Activated CD8-positive, alpha-beta memory T cell treated with anti-CD3 and anti-CD28 coated beads for 4 hours (primary cell): ENCODE data around the gene SUSD4.

ENCODE experiments used
- DNase-seq, 2 donors: peaks; one replicate each; pipeline ENCODE4 v3.0.0-alpha.2; 2020; ENCODE audit warnings: low read depth in 2 of 2

The SUSD4 gene

GRCh38 chr1:223363057-223363855, 720 bp downstream of the SUSD4 start:
- peak in 1 of 2 donors; percentile 7 for DNase-seq

- no peak for DNase-seq
These were observed 5.2 kb downstream of the SUSD4 start for GRCh38 chr1:223358826-223359225.

- no peak for DNase-seq
These were observed 8.3 kb downstream of the SUSD4 start for GRCh38 chr1:223355699-223356098.

GRCh38 chr1:223353939-223354338, 10.0 kb downstream of the SUSD4 start:
- no peak for DNase-seq

- DNase-seq, result no peak
These were observed 11.0 kb downstream of the SUSD4 start for GRCh38 chr1:223352944-223353343.

GRCh38 chr1:223350361-223350908, 13.5 kb downstream of the SUSD4 start:
- DNase-seq, result no peak

- DNase-seq, result no peak
These were observed 14.7 kb downstream of the SUSD4 start for GRCh38 chr1:223349241-223349640.

- DNase-seq, result no peak
These were observed 15.5 kb downstream of the SUSD4 start for GRCh38 chr1:223348439-223348838.

- DNase-seq, result no peak
These were observed 16.4 kb downstream of the SUSD4 start for GRCh38 chr1:223347583-223347982.

- no peak for DNase-seq
These were observed 17.7 kb downstream of the SUSD4 start for GRCh38 chr1:223346311-223346710.

GRCh38 chr1:223345720-223346119, 18.3 kb downstream of the SUSD4 start:
- no peak for DNase-seq

GRCh38 chr1:223344491-223344890, 19.5 kb downstream of the SUSD4 start:
- no peak for DNase-seq

- DNase-seq, result no peak
These were observed 20.3 kb downstream of the SUSD4 start for GRCh38 chr1:223343692-223344091.

- no peak for DNase-seq
These were observed 22.9 kb downstream of the SUSD4 start for GRCh38 chr1:223341121-223341520.

GRCh38 chr1:223340637-223341036, 23.3 kb downstream of the SUSD4 start:
- no peak for DNase-seq

- no peak for DNase-seq
These were observed 24.1 kb downstream of the SUSD4 start for GRCh38 chr1:223339861-223340260.

GRCh38 chr1:223338811-223339746, 24.9 kb downstream of the SUSD4 start:
- no peak for DNase-seq

- DNase-seq, result no peak
These were observed 26.7 kb downstream of the SUSD4 start for GRCh38 chr1:223337174-223337869.

- no peak for DNase-seq
These were observed 29.8 kb downstream of the SUSD4 start for GRCh38 chr1:223334156-223334555.

GRCh38 chr1:223332997-223333396, 31.0 kb downstream of the SUSD4 start:
- DNase-seq, result no peak

- no peak for DNase-seq
These were observed 32.0 kb downstream of the SUSD4 start for GRCh38 chr1:223331929-223332328.

GRCh38 chr1:223331301-223331700, 32.7 kb downstream of the SUSD4 start:
- no peak for DNase-seq
